NT2/D1 (cell line): ENCODE measurements around the gene ADORA2A.

ENCODE experiments used
- DNase-seq: peaks from one replicate; pipeline ENCODE4 v3.0.0-alpha.2; 2011; ENCODE audit warnings: low read depth, low spot score
- H3K27me3 ChIP-seq: 2 replicates; pipeline ENCODE4 v1.6.0; 2011; ENCODE audit warnings: mild to moderate bottlenecking; ENCODE audit not compliant: insufficient read length, insufficient read depth
- H3K36me3 ChIP-seq: 2 replicates; pipeline ENCODE4 v1.6.1; 2011; ENCODE audit warnings: mild to moderate bottlenecking, low read length, mixed read lengths; ENCODE audit not compliant: insufficient read depth, insufficient read length
- H3K4me1 ChIP-seq: 2 replicates; pipeline ENCODE4 v1.5.1; 2011; ENCODE audit not compliant: insufficient read depth, insufficient read length
- H3K4me3 ChIP-seq: 2 replicates; pipeline ENCODE4 v1.5.1; 2011; ENCODE audit warnings: low read depth; ENCODE audit not compliant: insufficient read length
- H3K9ac ChIP-seq: 2 replicates; pipeline ENCODE4 v1.6.0; 2011; ENCODE audit warnings: low read depth; ENCODE audit not compliant: insufficient read length
- H3K9me3 ChIP-seq: 2 replicates; pipeline ENCODE4 v1.5.1; 2011; ENCODE audit warnings: mild to moderate bottlenecking, low read length; ENCODE audit not compliant: insufficient read depth
- SUZ12 ChIP-seq: IDR thresholded peaks from 2 replicates; pipeline ENCODE4 v1.6.1; 2011; ENCODE audit not compliant: insufficient read length, insufficient read depth; ENCODE audit errors: extremely low read depth
- YY1 ChIP-seq: IDR thresholded peaks from 2 replicates; pipeline ENCODE4 v1.6.1; 2011; ENCODE audit not compliant: insufficient read length, insufficient read depth
- ZNF274 ChIP-seq: IDR thresholded peaks from 2 replicates; pipeline ENCODE4 v1.6.1; 2011; ENCODE audit warnings: mild to moderate bottlenecking, low read depth, low read length

Gene ADORA2A

DNA sequence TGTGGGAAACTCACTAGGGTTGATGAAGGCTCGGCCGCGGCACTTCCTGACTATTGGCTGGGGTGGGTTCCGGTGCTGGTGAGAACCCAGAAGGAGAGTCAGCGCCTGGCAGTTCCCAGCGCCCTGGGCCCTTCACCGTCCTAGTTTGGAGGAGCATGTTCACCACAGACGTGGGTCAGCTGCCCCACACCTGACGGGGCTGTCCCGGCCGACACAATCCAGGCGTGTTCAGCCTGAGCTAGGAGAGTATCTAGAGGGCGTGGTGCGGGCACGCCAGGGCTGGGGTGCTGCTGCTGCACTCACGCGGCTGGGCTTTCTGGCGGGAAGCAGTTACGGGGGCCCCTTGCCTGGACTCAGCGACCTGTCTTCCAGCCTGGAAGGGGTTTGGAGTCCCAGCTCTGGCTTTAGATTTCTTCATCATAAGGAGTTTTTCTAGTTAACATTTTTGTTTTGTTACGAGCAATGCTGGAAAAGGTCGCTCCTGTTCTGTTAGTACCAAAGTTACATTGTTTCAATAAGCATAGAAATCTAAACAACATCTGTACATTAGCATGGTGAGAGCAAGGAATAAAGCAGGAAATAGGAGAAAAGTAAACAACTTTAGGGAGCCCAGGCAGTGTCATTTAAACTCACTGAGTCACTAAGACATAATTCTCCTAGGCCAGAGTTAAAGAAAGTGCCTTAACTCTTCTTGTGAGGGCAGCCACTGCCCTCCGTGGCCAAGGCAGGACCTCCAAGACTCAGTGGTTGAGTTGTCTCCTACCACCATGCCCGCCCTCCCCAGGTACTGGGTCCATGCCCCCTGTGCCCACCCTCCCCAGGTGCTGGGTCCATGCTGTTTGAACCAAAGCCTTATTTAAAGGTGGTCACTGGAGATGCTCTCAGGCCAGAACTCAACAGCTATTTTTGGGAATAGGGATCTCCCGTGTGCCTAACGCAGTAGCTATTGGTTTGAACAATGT, 12.1 kb upstream of the ADORA2A start:
- H3K4me1 ChIP-seq = peaks cover 12% of the 10 kb centered on the region
- H3K9me3 ChIP-seq = no peaks in the 10 kb centered on the region
- H3K9ac ChIP-seq = no peak overlapping the region
- no peak for TF ChIP-seq ZNF274
- no peak for TF ChIP-seq SUZ12
- TF ChIP-seq YY1 = no peak
- H3K27me3 ChIP-seq = no peaks in the 10 kb centered on the region
- peaks cover 61% of the 10 kb centered on the region for H3K36me3 ChIP-seq
- no peak overlapping the region for H3K4me3 ChIP-seq
- no peak for DNase-seq

- DNase-seq = no peak
- Histone ChIP-seq H3K27me3 (no peaks in the 10 kb centered on the region), H3K4me1 (peaks cover 15% of the 10 kb centered on the region), H3K9me3 (no peaks in the 10 kb centered on the region), H3K4me3 (no peak overlapping the region), H3K36me3 (peaks cover 61% of the 10 kb centered on the region), H3K9ac (no peak overlapping the region)
- TF ChIP-seq YY1 (no peak), SUZ12 (no peak)
Measured at GRCh38 chr22:24416095-24416494, 11.3 kb upstream of the ADORA2A start.

DNA sequence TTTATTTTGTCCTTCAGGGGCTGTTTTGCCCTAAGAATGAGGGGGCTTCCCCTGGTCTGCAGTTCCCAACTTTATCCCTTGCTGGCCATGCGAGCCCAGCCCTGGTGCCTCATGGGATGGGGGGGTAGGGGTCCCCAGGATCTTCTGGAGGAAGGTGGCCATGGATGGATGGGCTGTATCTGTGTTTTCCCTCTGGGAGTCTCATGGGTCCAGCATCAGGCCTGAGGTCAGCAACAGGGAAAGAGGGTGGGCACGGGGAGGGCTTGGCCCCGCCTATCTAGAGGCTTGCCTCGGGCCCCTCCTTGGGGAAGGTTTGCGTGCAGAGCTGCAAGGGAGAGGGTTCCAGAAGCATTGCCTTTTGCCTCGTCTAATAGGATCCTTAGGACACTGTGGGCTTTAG, 10.8 kb upstream of the ADORA2A start:
- no peak for DNase-seq
- H3K9me3 ChIP-seq = no peaks in the 10 kb centered on the region
- no peaks in the 10 kb centered on the region for H3K27me3 ChIP-seq
- no peak for TF ChIP-seq SUZ12
- TF ChIP-seq ZNF274 = no peak
- TF ChIP-seq YY1 = no peak
- peaks cover 58% of the 10 kb centered on the region for H3K36me3 ChIP-seq
- H3K4me1 ChIP-seq = peaks cover 15% of the 10 kb centered on the region
- H3K4me3 ChIP-seq = no peak overlapping the region
- no peak overlapping the region for H3K9ac ChIP-seq

DNA sequence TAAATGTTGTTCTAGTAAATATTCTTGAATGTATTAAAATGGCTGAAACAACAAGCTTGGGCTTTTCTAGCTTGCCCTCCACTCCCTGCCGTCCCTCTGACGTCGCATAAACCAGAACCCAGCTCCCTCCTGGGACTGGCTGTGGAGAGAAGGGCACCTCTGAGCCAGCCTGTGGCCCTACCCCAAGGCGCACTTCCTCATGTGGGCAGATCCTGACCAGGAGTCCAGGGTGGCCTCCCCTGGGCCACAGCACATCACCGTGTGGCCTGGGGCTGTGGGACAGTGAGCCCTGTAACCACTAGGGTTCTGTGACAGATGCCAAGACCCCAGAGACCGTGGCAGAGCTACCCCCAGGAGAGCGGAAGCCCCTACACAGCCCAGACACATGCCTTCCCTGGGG, 10.2 kb upstream of the ADORA2A start:
- peaks cover 53% of the 10 kb centered on the region for H3K36me3 ChIP-seq
- DNase-seq = no peak
- H3K9me3 ChIP-seq = no peaks in the 10 kb centered on the region
- TF ChIP-seq ZNF274 (no peak), YY1 (no peak), SUZ12 (no peak)
- no peaks in the 10 kb centered on the region for H3K27me3 ChIP-seq
- no peak overlapping the region for H3K9ac ChIP-seq
- no peak overlapping the region for H3K4me3 ChIP-seq
- H3K4me1 ChIP-seq = peaks cover 20% of the 10 kb centered on the region

DNA sequence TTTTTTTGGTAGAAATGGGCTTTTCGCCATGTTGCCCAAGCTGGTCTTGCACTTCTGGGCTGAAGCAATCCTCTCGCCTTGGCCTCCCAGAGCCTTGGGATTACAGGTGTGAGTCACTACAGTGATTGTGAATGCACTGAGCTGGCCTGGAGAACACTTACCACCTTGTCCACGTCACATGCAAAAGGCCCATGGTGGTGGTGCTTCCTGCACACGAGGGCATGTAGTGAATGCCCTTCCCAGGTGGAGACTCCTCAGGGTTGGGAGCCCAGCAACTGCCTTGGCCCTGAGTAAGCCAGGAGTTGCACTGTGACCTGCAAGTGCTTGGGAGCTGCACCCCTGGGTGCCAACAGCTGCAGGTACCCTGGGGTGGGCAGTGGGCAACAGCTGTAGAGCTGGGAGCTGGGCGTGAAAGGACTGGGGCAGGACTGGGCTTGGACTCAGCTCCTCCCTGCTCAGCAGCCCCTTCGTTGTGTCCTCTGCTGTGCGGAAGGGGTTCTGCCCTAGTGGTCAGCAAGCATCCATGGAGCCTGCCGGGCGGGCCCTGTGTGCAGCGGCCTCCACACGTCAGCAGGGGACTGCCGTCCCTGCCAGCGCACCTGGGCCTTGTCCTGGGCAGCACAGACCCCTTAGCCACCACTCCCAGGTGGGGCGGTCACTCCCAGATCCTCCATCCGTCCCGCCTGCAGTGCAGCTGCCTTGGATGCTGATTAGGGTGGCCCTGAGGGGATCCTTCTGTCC, 9.3 kb upstream of the ADORA2A start:
- Histone ChIP-seq H3K4me3 (no peak overlapping the region), H3K9me3 (no peaks in the 10 kb centered on the region), H3K4me1 (peaks cover 24% of the 10 kb centered on the region), H3K9ac (no peak overlapping the region), H3K36me3 (peaks cover 45% of the 10 kb centered on the region), H3K27me3 (no peaks in the 10 kb centered on the region)
- no peak for DNase-seq
- TF ChIP-seq SUZ12 = no peak
- TF ChIP-seq YY1 = no peak
- TF ChIP-seq ZNF274 = no peak

GRCh38 chr22:24418786-24419474, 8.5 kb upstream of the ADORA2A start:
- TF ChIP-seq YY1 (no peak), ZNF274 (no peak), SUZ12 (no peak)
- H3K4me3 ChIP-seq = no peak overlapping the region
- DNase-seq = no peak
- H3K27me3 ChIP-seq = no peaks in the 10 kb centered on the region
- peak overlapping the region; percentile 1 for H3K9ac ChIP-seq
- no peaks in the 10 kb centered on the region for H3K9me3 ChIP-seq
- peaks cover 24% of the 10 kb centered on the region for H3K4me1 ChIP-seq
- peaks cover 39% of the 10 kb centered on the region for H3K36me3 ChIP-seq

GRCh38 chr22:24419475-24419850, 7.9 kb upstream of the ADORA2A start:
- H3K36me3 ChIP-seq = peaks cover 34% of the 10 kb centered on the region
- TF ChIP-seq ZNF274 (no peak), YY1 (no peak), SUZ12 (no peak)
- H3K27me3 ChIP-seq = peaks cover 2% of the 10 kb centered on the region
- no peak overlapping the region for H3K9ac ChIP-seq
- H3K9me3 ChIP-seq = no peaks in the 10 kb centered on the region
- no peak for DNase-seq
- H3K4me1 ChIP-seq = peaks cover 24% of the 10 kb centered on the region
- H3K4me3 ChIP-seq = no peak overlapping the region
